Measurements from ENCODE around the gene HOXC11.

HOXC11 gene

GRCh38 chr12:53985994-53986685 is 13.2 kb downstream of the HOXC11 start:
- no peak for DNase-seq (ENCODE audit: low read depth)

- DNase-seq (ENCODE audit: low read depth) = no peak
Measured at GRCh38 chr12:53986686-53987483, 14.0 kb downstream of the HOXC11 start.

GRCh38 chr12:53987787-53988230 is 14.9 kb downstream of the HOXC11 start:
- DNase-seq (ENCODE audit: low read depth) = no peak

- no peak for DNase-seq (ENCODE audit: low read depth)
Measured at GRCh38 chr12:53988541-53989226, 15.8 kb downstream of the HOXC11 start.

GRCh38 chr12:53989227-53990113 is 16.5 kb downstream of the HOXC11 start:
- peak; percentile 38 for DNase-seq (ENCODE audit: low read depth)

GRCh38 chr12:53990311-53991076 is 17.6 kb downstream of the HOXC11 start:
- DNase-seq (ENCODE audit: low read depth) = no peak

- no peak for DNase-seq (ENCODE audit: low read depth)
Measured at GRCh38 chr12:53991077-53991460, 18.1 kb downstream of the HOXC11 start.

GRCh38 chr12:53992377-53992889 is 19.5 kb downstream of the HOXC11 start:
- no peak for DNase-seq (ENCODE audit: low read depth)

GRCh38 chr12:53993162-53994008 is 20.5 kb downstream of the HOXC11 start:
- DNase-seq (ENCODE audit: low read depth) = no peak

GRCh38 chr12:53994009-53994263 is 21.0 kb downstream of the HOXC11 start:
- DNase-seq (ENCODE audit: low read depth) = no peak

GRCh38 chr12:53994264-53995001 is 21.5 kb downstream of the HOXC11 start:
- no peak for DNase-seq (ENCODE audit: low read depth)

GRCh38 chr12:53995002-53995377 is 22.1 kb downstream of the HOXC11 start:
- no peak for DNase-seq (ENCODE audit: low read depth)

GRCh38 chr12:53995378-53996239 is 22.7 kb downstream of the HOXC11 start:
- no peak for DNase-seq (ENCODE audit: low read depth)

- no peak for DNase-seq (ENCODE audit: low read depth)
Measured at GRCh38 chr12:53996240-53997203, 23.6 kb downstream of the HOXC11 start.

- DNase-seq (ENCODE audit: low read depth) = no peak
Measured at GRCh38 chr12:53997204-53998109, 24.5 kb downstream of the HOXC11 start.
